Endothelial cell of umbilical vein (primary cell): ENCODE data around the gene NPPB. TPM values are rescaled to one million over a fixed set of nuclear protein-coding genes. Genes with fewer than 3 reads are reported as not detected.

Experiments used
- BruUV-seq: library from RNA; stranded (reverse); fragments of 400-500 nt; replicated peaks from 2 replicates; lab custom pipeline; 2021; lab: Mats Ljungman, UMichigan
- CTCF ChIA-PET: fragments of 300-600, 350-600 bp; sonication (Branson Sonifier 250); formaldehyde crosslinking; loops from one replicate; lab custom pipeline; 2021; ENCODE audit warnings: antibody characterized with exemption, inconsistent platforms; lab: Charles Lee
- POLR2A ChIA-PET: fragments of 300-600, 350-600 bp; sonication (Branson Sonifier 250); formaldehyde crosslinking; loops from one replicate; lab custom pipeline; 2021; ENCODE audit warnings: antibody characterized with exemption, inconsistent platforms; lab: Charles Lee
- DNase-seq: peaks from one replicate; pipeline ENCODE4 v3.0.0-alpha.2; 2011; ENCODE audit warnings: low read depth, low spot score
- FAIRE-seq: peaks from 2 replicates; lab custom pipeline; 2011; peaks lifted over from hg19 to GRCh38; lab: Jason Lieb, UNC
- H2AFZ ChIP-seq: 2 replicates; pipeline ENCODE4 v1.6.0; 2012; ENCODE audit warnings: low read depth, low read length, control low read depth, inconsistent platforms
- H3K27ac ChIP-seq: 2 replicates; pipeline ENCODE4 v1.5.1; 2011; ENCODE audit warnings: low read depth, mild to moderate bottlenecking, control low read depth, low read length, moderate library complexity; ENCODE audit not compliant: insufficient read depth
- H3K27me3 ChIP-seq, 2 experiments: 2 replicates each; pipeline versions ENCODE4 v1.6.0 to v1.6.1; 2011; ENCODE audit warnings: low read length in 2 of 2, mixed read lengths in 1 of 2; ENCODE audit not compliant: control insufficient read depth in 2 of 2, insufficient read depth in 2 of 2
- H3K36me3 ChIP-seq, 2 experiments: 2 replicates in 1 of 2; 3 replicates in 1 of 2; pipeline ENCODE4 v1.5.1; 2011; ENCODE audit warnings: low read length in 2 of 2, mild to moderate bottlenecking in 1 of 2, moderate library complexity in 1 of 2; ENCODE audit not compliant: control insufficient read depth in 2 of 2, insufficient read depth in 2 of 2; ENCODE audit errors: extremely low read depth in 1 of 2
- H3K4me1 ChIP-seq: 3 replicates; pipeline ENCODE4 v1.5.1; 2011; ENCODE audit warnings: mild to moderate bottlenecking, low read length; ENCODE audit not compliant: control insufficient read depth, insufficient read depth; ENCODE audit errors: extremely low read depth
- H3K4me2 ChIP-seq: 2 replicates; pipeline ENCODE4 v1.6.1; 2011; ENCODE audit warnings: low read length, control low read depth, mixed read lengths; ENCODE audit not compliant: insufficient read depth
- H3K4me3 ChIP-seq, 3 experiments: fragments of 200-600 bp in 1 of 3; sonication (generic), shearing (Covaris generic) in 1 of 3; replicated peaks in 1 of 3; 2 replicates each; pipeline ENCODE4 v1.5.1; 2011 to 2016; ENCODE audit warnings: control low read depth in 3 of 3, low read length in 3 of 3, mild to moderate bottlenecking in 2 of 3, inconsistent platforms in 1 of 3, low read depth in 1 of 3, moderate library complexity in 1 of 3; ENCODE audit not compliant: insufficient read depth in 1 of 3
- H3K79me2 ChIP-seq: 2 replicates; pipeline ENCODE4 v1.6.0; 2012; ENCODE audit warnings: low read length, inconsistent platforms; ENCODE audit not compliant: control insufficient read depth, insufficient read depth
- H3K9ac ChIP-seq: replicated peaks from 2 replicates; pipeline ENCODE3; 2011; ENCODE audit warnings: low read length, control low read depth; ENCODE audit not compliant: insufficient read depth; ENCODE audit errors: extremely low read depth
- H3K9me1 ChIP-seq: replicated peaks from 3 replicates; pipeline ENCODE4 v1.6.0; 2011; ENCODE audit warnings: mild to moderate bottlenecking, low read length; ENCODE audit not compliant: control insufficient read depth, insufficient read depth; ENCODE audit errors: extremely low read depth
- H3K9me3 ChIP-seq: replicated peaks from 2 replicates; pipeline ENCODE4 v1.5.1; 2012; ENCODE audit warnings: low read length, inconsistent platforms; ENCODE audit not compliant: control insufficient read depth, insufficient read depth
- H4K20me1 ChIP-seq: replicated peaks from 2 replicates; pipeline ENCODE3; 2011; ENCODE audit warnings: mild to moderate bottlenecking, low read length; ENCODE audit not compliant: control insufficient read depth, insufficient read depth; ENCODE audit errors: extremely low read depth
- CTCF ChIP-seq, 2 donors: IDR thresholded peaks; 1 replicate in 1 of 2; 2 replicates in 1 of 2; pipeline ENCODE4 v1.5.1; 2011; ENCODE audit warnings: low read length in 2 of 2, mild to moderate bottlenecking in 2 of 2, moderate library complexity in 2 of 2, control low read depth in 1 of 2, inconsistent platforms in 1 of 2, low read depth in 1 of 2; ENCODE audit not compliant: insufficient read depth in 1 of 2; ENCODE audit errors: extremely low read depth in 1 of 2
- EZH2 ChIP-seq: IDR thresholded peaks from 2 replicates; pipeline ENCODE4 v1.6.1; 2012; ENCODE audit warnings: borderline replicate concordance, low read depth, mild to moderate bottlenecking, moderate library complexity, low read length, inconsistent platforms; ENCODE audit not compliant: severe bottlenecking
- FOS ChIP-seq: IDR thresholded peaks from 2 replicates; pipeline ENCODE4 v1.6.1; 2011; ENCODE audit warnings: mild to moderate bottlenecking, low read length, moderate library complexity, borderline replicate concordance; ENCODE audit not compliant: insufficient read depth
- GATA2 ChIP-seq: IDR thresholded peaks from 2 replicates; pipeline ENCODE4 v1.7.0; 2011; ENCODE audit warnings: low read depth, mild to moderate bottlenecking, moderate library complexity, mixed read lengths, low read length; ENCODE audit not compliant: insufficient read length, insufficient read depth
- JUN ChIP-seq: IDR thresholded peaks from 2 replicates; pipeline ENCODE4 v1.6.1; 2011; ENCODE audit warnings: borderline replicate concordance, low read depth; ENCODE audit not compliant: insufficient read length, insufficient read depth
- MAX ChIP-seq: IDR thresholded peaks from 2 replicates; pipeline ENCODE4 v1.6.1; 2011; ENCODE audit not compliant: insufficient read depth, insufficient read length
- MYC ChIP-seq: IDR thresholded peaks from one replicate; pipeline ENCODE4 v1.6.1; 2011; ENCODE audit warnings: mild to moderate bottlenecking, low read depth, low read length
- POLR2A ChIP-seq: IDR thresholded peaks from 2 replicates; pipeline ENCODE4 v1.6.1; 2012; ENCODE audit warnings: low read depth, mild to moderate bottlenecking, control low read depth, low read length
- POLR2AphosphoS5 ChIP-seq: IDR thresholded peaks from 2 replicates; pipeline ENCODE4 v1.6.1; 2012; ENCODE audit warnings: low read depth, mild to moderate bottlenecking, control low read depth, low read length, moderate library complexity; ENCODE audit not compliant: insufficient read depth
- dilution Hi-C: fragments of 300-500 bp; cut with MboI; formaldehyde crosslinking; loops from one replicate; pipeline ENCODE4 v1.15.0; 2019; ENCODE audit warnings: low sequenced_read_pairs; ENCODE audit not compliant: extremely low pct_ligation_motif_present
- intact Hi-C: fragments of 100-400 bp; cut with micrococcal nuclease; formaldehyde crosslinking; loops from one replicate; pipeline ENCODE4 v1.10.0; 2022
- polyA plus RNA-seq, 4 experiments: library from polyadenylated mRNA; depleted of rRNA in 3 of 4; stranded (reverse) in 3 of 4; unstranded in 1 of 4; fragments of >200 nt; gene quantifications; 2 replicates each; pipeline versions ENCODE4 v1.2.1 to v1.2.3, GENCODE V29; 2011 to 2012; ENCODE audit warnings: missing spikeins in 1 of 4
- total RNA-seq: library from RNA; stranded (reverse); gene quantifications from 2 replicates; pipeline ENCODE4 v1.2.3, GENCODE V29; 2021

The NPPB gene
- total and polyA plus RNA-seq, 2 donors (not counting 3 experiments of a cell fraction or from before 2014, with no cell fraction given) = not detected

- no peak for FAIRE-seq
- Histone ChIP-seq H2AFZ (no peak overlapping the region), H4K20me1 (no peaks in the 10 kb centered on the region), H3K4me3 (no peak overlapping the region), H3K9ac (no peak overlapping the region), H3K9me1 (no peaks in the 10 kb centered on the region), H3K4me1 (no peaks in the 10 kb centered on the region), H3K4me2 (no peak overlapping the region), H3K36me3 (no peaks in the 10 kb centered on the region), H3K27ac (no peak overlapping the region), H3K79me2 (no peaks in the 10 kb centered on the region), H3K9me3 (no peaks in the 10 kb centered on the region), H3K27me3 (no peaks in the 10 kb centered on the region)
- ChIA-PET CTCF (interaction anchor here (1.1 kb wide), 1 partner anchor 83 kb away, joined by 3 read pairs; no protein-coding TSS in a partner anchor), POLR2A (interaction anchor here (1.1 kb wide), 1 partner anchor 27 kb away, joined by 3 read pairs; no protein-coding TSS in a partner anchor)
- dilution Hi-C loops (no loop called here), intact Hi-C loops (no loop called here)
- TF ChIP-seq MAX = no peak
- no peak for TF ChIP-seq EZH2
- TF ChIP-seq CTCF (IDR thresholded peaks at IDR 0.05; ENCODE audit: extremely low read depth in 1 of 2, insufficient read depth in 1 of 2, low read depth in 1 of 2, low read length in 2 of 2) = no peak
- TF ChIP-seq POLR2A = no peak
- no peak for TF ChIP-seq GATA2
- TF ChIP-seq MYC = no peak
- no peak for TF ChIP-seq POLR2AphosphoS5
- no peak for TF ChIP-seq FOS
- no peak for TF ChIP-seq JUN
- DNase-seq = no peak
- no TSS peak for BruUV-seq
Observed at GRCh38 chr1:11880911-11881748, 22.4 kb upstream of the NPPB start.
